ENCODE data around the gene PPM1A.

Gene PPM1A

DNA sequence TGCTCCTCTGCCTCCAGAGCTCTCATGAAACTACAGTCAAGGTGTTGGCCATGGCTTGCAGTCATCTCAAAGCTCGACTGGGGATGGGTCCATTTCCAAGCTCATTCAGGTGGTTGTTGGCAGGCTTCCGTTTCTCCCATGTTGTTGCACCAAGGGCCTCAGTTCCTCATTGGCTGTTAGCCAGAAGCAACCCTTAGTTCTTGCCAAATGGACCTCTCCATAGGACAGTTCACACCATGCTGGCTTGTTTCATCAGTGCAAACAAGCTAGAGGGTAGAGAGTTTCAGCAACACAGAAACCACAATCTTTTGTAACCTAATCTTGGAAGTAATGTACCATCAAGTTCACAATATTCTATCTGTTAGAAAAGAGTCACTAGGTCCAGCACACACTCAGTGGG lies 22.7 kb upstream of the PPM1A start:
- no peak overlapping the region for H3K4me3 ChIP-seq (ENCODE audit: low read depth in 1 of 5, low read length in 5 of 5)
- H3K36me3 ChIP-seq (ENCODE audit: control insufficient read depth in 5 of 5, insufficient read depth in 5 of 5, low read length in 5 of 5) = no peaks in the 10 kb centered on the region
- H3K27me3 ChIP-seq (ENCODE audit: control insufficient read depth in 5 of 5, insufficient read depth in 4 of 5, low read length in 5 of 5) = no peaks in the 10 kb centered on the region
- H3K9me3 ChIP-seq (ENCODE audit: control insufficient read depth in 5 of 5, low read length in 5 of 5) = no peaks in the 10 kb centered on the region
- H3K9ac ChIP-seq (ENCODE audit: low read length in 5 of 5) = no peak overlapping the region
- H3K27ac ChIP-seq (ENCODE audit: low read depth, low read length) = no peak overlapping the region
- no peaks in the 10 kb centered on the region for H3K4me1 ChIP-seq (ENCODE audit: control insufficient read depth in 5 of 5, insufficient read depth in 5 of 5, low read length in 5 of 5)

DNA sequence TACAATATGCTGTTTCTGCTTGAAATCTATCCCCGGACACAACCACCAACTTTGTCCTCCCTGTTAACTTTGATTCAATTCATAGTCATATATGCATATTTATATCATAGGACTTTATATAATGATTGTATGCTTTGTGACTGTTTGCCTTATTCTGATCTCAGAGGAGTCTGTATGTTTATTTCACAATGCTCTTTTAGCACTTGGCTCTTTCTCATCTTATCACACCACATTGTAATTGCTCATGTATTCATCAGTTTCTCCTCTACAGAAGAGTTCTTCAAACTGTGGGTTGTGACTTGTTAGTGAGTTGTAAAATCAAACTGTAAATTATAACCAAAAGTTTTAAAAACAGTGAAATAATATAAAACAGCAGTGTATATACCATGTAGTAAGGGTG lies 21.7 kb upstream of the PPM1A start:
- no peaks in the 10 kb centered on the region for H3K36me3 ChIP-seq (ENCODE audit: control insufficient read depth in 5 of 5, insufficient read depth in 5 of 5, low read length in 5 of 5)
- no peak overlapping the region for H3K4me3 ChIP-seq (ENCODE audit: low read depth in 1 of 5, low read length in 5 of 5)
- H3K27ac ChIP-seq (ENCODE audit: low read depth, low read length) = no peak overlapping the region
- no peaks in the 10 kb centered on the region for H3K4me1 ChIP-seq (ENCODE audit: control insufficient read depth in 5 of 5, insufficient read depth in 5 of 5, low read length in 5 of 5)
- H3K9ac ChIP-seq (ENCODE audit: low read length in 5 of 5) = no peak overlapping the region
- H3K9me3 ChIP-seq (ENCODE audit: control insufficient read depth in 5 of 5, low read length in 5 of 5) = peaks cover 0 to 2% (median 0%) of the 10 kb centered on the region in 5 donors
- H3K27me3 ChIP-seq (ENCODE audit: control insufficient read depth in 5 of 5, insufficient read depth in 4 of 5, low read length in 5 of 5) = no peaks in the 10 kb centered on the region

DNA sequence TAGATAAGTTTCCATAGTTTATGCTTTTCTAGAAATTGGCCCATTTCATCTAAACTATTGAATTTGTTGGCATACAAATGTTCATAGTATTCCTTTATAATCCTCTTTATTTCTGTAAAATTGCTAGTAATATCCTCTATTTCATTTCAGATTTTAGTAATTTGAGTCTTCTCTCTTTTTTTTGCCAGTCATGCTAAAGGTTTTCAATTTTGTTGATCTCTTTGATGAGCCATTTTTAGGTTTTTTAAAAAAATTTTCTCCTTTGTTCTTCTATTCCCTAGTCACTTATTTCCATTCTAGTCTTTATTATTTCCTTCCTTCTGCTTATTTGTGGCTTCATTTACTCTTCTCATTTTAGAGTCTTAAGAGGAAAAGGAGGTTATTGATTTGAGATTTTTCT lies 19.4 kb upstream of the PPM1A start:
- Histone ChIP-seq H3K9me3 (ENCODE audit: control insufficient read depth in 5 of 5, low read length in 5 of 5) (peaks cover 0 to 7% (median 2%) of the 10 kb centered on the region in 5 donors), H3K36me3 (ENCODE audit: control insufficient read depth in 5 of 5, insufficient read depth in 5 of 5, low read length in 5 of 5) (no peaks in the 10 kb centered on the region), H3K4me1 (ENCODE audit: control insufficient read depth in 5 of 5, insufficient read depth in 5 of 5, low read length in 5 of 5) (no peaks in the 10 kb centered on the region), H3K9ac (ENCODE audit: low read length in 5 of 5) (no peak overlapping the region), H3K27me3 (ENCODE audit: control insufficient read depth in 5 of 5, insufficient read depth in 4 of 5, low read length in 5 of 5) (no peaks in the 10 kb centered on the region), H3K4me3 (ENCODE audit: low read depth in 1 of 5, low read length in 5 of 5) (no peak overlapping the region), H3K27ac (ENCODE audit: low read depth, low read length) (no peak overlapping the region)

DNA sequence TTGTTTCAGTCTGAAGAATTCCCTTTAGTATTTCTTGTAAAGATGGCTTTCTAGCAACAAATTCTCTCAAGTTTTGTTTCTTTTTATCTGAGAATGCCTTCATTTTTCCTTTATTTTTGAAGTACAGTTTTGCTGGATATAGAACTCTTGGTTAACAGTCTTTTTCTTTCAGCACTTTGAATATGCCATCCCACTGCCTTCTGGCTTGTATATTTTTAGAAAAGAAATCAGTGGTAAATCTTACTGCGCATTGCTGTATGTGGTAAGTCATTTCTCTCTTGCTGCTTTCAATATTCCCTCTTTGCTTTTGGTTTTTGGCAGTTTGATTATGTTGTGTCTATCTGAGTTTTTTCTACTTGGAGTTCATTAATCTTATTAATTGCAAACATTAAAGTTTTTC lies 16.8 kb upstream of the PPM1A start:
- Histone ChIP-seq H3K9ac (ENCODE audit: low read length in 5 of 5) (no peak overlapping the region), H3K27ac (ENCODE audit: low read depth, low read length) (no peak overlapping the region), H3K9me3 (ENCODE audit: control insufficient read depth in 5 of 5, low read length in 5 of 5) (peaks cover 0 to 7% (median 2%) of the 10 kb centered on the region in 5 donors), H3K36me3 (ENCODE audit: control insufficient read depth in 5 of 5, insufficient read depth in 5 of 5, low read length in 5 of 5) (no peaks in the 10 kb centered on the region), H3K27me3 (ENCODE audit: control insufficient read depth in 5 of 5, insufficient read depth in 4 of 5, low read length in 5 of 5) (no peaks in the 10 kb centered on the region), H3K4me1 (ENCODE audit: control insufficient read depth in 5 of 5, insufficient read depth in 5 of 5, low read length in 5 of 5) (no peaks in the 10 kb centered on the region), H3K4me3 (ENCODE audit: low read depth in 1 of 5, low read length in 5 of 5) (no peak overlapping the region)

DNA sequence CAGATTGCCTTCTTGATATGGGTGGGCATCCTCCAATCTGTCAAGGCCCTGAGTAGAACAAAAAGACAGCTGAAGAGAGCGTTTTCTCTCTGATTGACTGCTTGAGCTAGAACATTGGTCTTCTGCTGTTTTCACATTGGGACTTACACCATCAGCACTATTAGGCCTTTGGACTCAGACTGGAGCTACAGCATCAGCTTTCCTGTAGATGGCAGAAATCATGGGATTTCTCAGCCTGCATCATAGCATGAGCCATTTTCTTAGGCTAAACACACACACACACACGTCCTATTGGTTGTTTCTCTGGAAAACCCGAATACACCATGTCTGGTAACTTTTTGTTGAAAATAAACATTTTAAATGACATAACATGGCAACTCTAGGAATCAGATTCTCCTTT lies 15.8 kb upstream of the PPM1A start:
- H3K36me3 ChIP-seq (ENCODE audit: control insufficient read depth in 5 of 5, insufficient read depth in 5 of 5, low read length in 5 of 5) = no peaks in the 10 kb centered on the region
- no peak overlapping the region for H3K9ac ChIP-seq (ENCODE audit: low read length in 5 of 5)
- no peaks in the 10 kb centered on the region for H3K4me1 ChIP-seq (ENCODE audit: control insufficient read depth in 5 of 5, insufficient read depth in 5 of 5, low read length in 5 of 5)
- H3K27me3 ChIP-seq (ENCODE audit: control insufficient read depth in 5 of 5, insufficient read depth in 4 of 5, low read length in 5 of 5) = no peaks in the 10 kb centered on the region
- peaks cover 0 to 7% (median 2%) of the 10 kb centered on the region in 5 donors for H3K9me3 ChIP-seq (ENCODE audit: control insufficient read depth in 5 of 5, low read length in 5 of 5)
- no peak overlapping the region for H3K27ac ChIP-seq (ENCODE audit: low read depth, low read length)
- H3K4me3 ChIP-seq (ENCODE audit: low read depth in 1 of 5, low read length in 5 of 5) = no peak overlapping the region

DNA sequence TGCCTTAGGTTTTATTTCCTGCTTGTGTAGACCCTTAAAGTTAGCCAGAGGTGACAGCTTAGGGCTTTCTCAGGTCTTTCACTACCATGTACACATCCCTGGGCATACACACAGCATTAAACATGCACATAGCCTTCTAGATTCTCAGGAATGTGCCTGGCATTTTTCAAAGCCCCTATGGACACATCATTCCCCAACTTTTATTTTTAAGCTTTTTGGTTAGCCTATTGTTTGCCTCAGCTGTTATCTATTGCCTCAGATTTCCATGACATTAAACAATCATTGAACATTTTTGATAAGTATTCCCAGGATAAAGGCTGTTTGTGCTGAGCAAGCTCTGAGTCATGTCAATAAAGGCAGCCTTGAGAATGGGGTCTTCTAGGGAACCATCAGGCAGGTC lies 15.1 kb upstream of the PPM1A start:
- H3K4me3 ChIP-seq (ENCODE audit: low read depth in 1 of 5, low read length in 5 of 5) = no peak overlapping the region
- no peaks in the 10 kb centered on the region for H3K4me1 ChIP-seq (ENCODE audit: control insufficient read depth in 5 of 5, insufficient read depth in 5 of 5, low read length in 5 of 5)
- H3K9me3 ChIP-seq (ENCODE audit: control insufficient read depth in 5 of 5, low read length in 5 of 5) = peaks cover 0 to 7% (median 2%) of the 10 kb centered on the region in 5 donors
- no peak overlapping the region for H3K9ac ChIP-seq (ENCODE audit: low read length in 5 of 5)
- no peaks in the 10 kb centered on the region for H3K27me3 ChIP-seq (ENCODE audit: control insufficient read depth in 5 of 5, insufficient read depth in 4 of 5, low read length in 5 of 5)
- no peaks in the 10 kb centered on the region for H3K36me3 ChIP-seq (ENCODE audit: control insufficient read depth in 5 of 5, insufficient read depth in 5 of 5, low read length in 5 of 5)
- no peak overlapping the region for H3K27ac ChIP-seq (ENCODE audit: low read depth, low read length)

DNA sequence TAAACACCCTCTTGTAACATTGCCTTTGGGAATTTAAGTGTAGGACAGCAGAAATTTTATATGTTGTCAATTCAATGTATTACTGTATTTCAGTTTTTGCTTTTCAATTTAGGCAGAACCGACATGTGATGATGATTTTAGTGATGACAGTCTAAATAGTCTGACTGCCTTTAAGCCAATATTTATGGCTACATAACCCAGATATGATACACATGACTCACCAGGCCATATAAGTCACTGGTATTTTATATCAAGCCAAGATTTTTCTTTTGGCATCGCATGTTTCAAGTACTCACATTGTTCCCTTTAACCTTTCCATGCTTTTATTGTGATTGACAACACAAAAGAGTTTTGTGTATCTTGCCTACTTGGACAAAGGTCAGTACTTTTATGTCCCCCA lies 13.6 kb upstream of the PPM1A start:
- Histone ChIP-seq H3K27me3 (ENCODE audit: control insufficient read depth in 5 of 5, insufficient read depth in 4 of 5, low read length in 5 of 5) (no peaks in the 10 kb centered on the region), H3K4me1 (ENCODE audit: control insufficient read depth in 5 of 5, insufficient read depth in 5 of 5, low read length in 5 of 5) (no peaks in the 10 kb centered on the region), H3K36me3 (ENCODE audit: control insufficient read depth in 5 of 5, insufficient read depth in 5 of 5, low read length in 5 of 5) (no peaks in the 10 kb centered on the region), H3K27ac (ENCODE audit: low read depth, low read length) (no peak overlapping the region), H3K9me3 (ENCODE audit: control insufficient read depth in 5 of 5, low read length in 5 of 5) (peaks cover 0 to 7% (median 2%) of the 10 kb centered on the region in 5 donors), H3K4me3 (ENCODE audit: low read depth in 1 of 5, low read length in 5 of 5) (no peak overlapping the region), H3K9ac (ENCODE audit: low read length in 5 of 5) (no peak overlapping the region)

DNA sequence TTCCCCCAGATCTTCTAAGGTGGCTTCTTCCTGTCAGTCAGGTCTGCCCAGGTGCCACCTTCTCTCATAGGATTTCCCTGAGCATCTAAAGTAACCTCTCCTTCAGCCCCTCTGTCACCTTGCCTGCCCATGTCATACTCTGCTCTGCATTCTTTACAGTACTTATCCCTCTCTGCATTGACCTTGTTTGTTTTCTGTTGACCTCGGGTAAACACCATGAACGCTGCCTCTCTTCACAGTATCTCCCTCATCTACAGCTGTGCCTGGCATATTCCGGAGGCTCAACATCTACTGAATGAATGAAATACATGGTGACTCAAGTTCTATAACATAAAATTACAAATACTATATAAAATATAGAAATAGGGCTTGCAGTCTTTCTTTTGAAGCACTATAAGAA lies 10.1 kb upstream of the PPM1A start:
- H3K27me3 ChIP-seq (ENCODE audit: control insufficient read depth in 5 of 5, insufficient read depth in 4 of 5, low read length in 5 of 5) = no peaks in the 10 kb centered on the region
- peaks cover 0 to 4% (median 3%) of the 10 kb centered on the region in 5 donors for H3K4me1 ChIP-seq (ENCODE audit: control insufficient read depth in 5 of 5, insufficient read depth in 5 of 5, low read length in 5 of 5)
- H3K27ac ChIP-seq (ENCODE audit: low read depth, low read length) = no peak overlapping the region
- H3K36me3 ChIP-seq (ENCODE audit: control insufficient read depth in 5 of 5, insufficient read depth in 5 of 5, low read length in 5 of 5) = no peaks in the 10 kb centered on the region
- H3K9ac ChIP-seq (ENCODE audit: low read length in 5 of 5) = no peak overlapping the region
- no peak overlapping the region for H3K4me3 ChIP-seq (ENCODE audit: low read depth in 1 of 5, low read length in 5 of 5)
- H3K9me3 ChIP-seq (ENCODE audit: control insufficient read depth in 5 of 5, low read length in 5 of 5) = no peaks in the 10 kb centered on the region

DNA sequence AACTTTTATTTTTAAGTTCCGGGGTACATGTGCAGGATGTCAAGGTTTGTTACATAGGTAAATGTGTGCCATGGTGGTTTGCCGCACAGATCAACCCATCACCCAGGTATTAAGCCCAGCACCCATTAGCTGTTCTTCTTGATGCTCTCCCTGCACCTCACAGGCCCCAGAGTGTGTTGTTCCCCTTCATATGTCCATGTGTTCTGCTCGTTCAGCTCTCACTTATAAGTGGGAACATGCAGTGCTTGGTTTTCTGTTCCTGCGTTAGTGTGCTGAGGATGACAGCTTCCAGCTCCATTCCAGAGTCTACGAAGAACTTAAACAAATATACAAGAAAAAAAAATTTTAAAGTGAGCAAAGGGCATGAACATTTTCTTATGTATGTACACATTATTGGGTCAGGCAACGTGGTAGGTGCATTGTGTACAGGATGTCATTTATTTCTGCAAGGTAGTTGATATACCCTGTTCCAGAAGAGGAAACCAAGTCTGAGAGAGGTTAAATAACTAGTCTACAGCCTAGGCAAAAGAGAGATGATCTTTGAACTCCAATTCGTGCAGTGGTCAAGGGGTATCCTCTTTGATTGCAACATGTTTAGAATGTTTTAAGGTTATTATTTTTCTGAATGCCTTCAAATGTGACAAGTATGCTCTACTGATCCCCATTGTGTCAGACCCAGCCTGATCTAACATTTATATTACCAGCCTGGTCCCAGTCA lies 8.7 kb upstream of the PPM1A start:
- no peaks in the 10 kb centered on the region for H3K36me3 ChIP-seq (ENCODE audit: control insufficient read depth in 5 of 5, insufficient read depth in 5 of 5, low read length in 5 of 5)
- peaks cover 0 to 4% (median 3%) of the 10 kb centered on the region in 5 donors for H3K4me1 ChIP-seq (ENCODE audit: control insufficient read depth in 5 of 5, insufficient read depth in 5 of 5, low read length in 5 of 5)
- H3K9ac ChIP-seq (ENCODE audit: low read length in 5 of 5) = no peak overlapping the region
- no peak overlapping the region for H3K27ac ChIP-seq (ENCODE audit: low read depth, low read length)
- no peaks in the 10 kb centered on the region for H3K9me3 ChIP-seq (ENCODE audit: control insufficient read depth in 5 of 5, low read length in 5 of 5)
- no peaks in the 10 kb centered on the region for H3K27me3 ChIP-seq (ENCODE audit: control insufficient read depth in 5 of 5, insufficient read depth in 4 of 5, low read length in 5 of 5)
- no peak overlapping the region for H3K4me3 ChIP-seq (ENCODE audit: low read depth in 1 of 5, low read length in 5 of 5)

DNA sequence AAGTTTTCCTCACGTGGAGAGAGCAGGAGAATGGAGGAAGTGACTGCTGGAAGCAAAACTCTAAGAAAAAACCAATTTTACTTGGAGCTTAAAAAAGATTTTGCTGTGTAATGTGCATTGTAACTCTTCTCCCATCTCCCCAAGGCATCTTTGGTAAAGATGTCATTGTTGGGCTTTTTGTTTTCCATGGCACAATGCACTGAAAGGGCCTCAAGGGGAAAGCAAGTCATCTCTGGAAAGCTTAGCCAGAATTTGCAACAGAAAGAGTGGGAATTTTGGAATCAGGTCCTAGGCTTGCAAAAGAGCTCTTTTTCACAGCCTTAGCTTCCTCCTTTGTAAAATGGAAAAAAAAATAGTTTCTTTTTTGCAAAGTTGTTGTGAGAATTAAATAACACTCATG lies 7.9 kb upstream of the PPM1A start:
- no peaks in the 10 kb centered on the region for H3K9me3 ChIP-seq (ENCODE audit: control insufficient read depth in 5 of 5, low read length in 5 of 5)
- peak overlapping the region in 1 of 5 donors; percentile 1 for H3K9ac ChIP-seq (ENCODE audit: low read length in 5 of 5)
- H3K4me1 ChIP-seq (ENCODE audit: control insufficient read depth in 5 of 5, insufficient read depth in 5 of 5, low read length in 5 of 5) = peaks cover 0 to 4% (median 3%) of the 10 kb centered on the region in 5 donors
- H3K27ac ChIP-seq (ENCODE audit: low read depth, low read length) = no peak overlapping the region
- no peaks in the 10 kb centered on the region for H3K27me3 ChIP-seq (ENCODE audit: control insufficient read depth in 5 of 5, insufficient read depth in 4 of 5, low read length in 5 of 5)
- H3K36me3 ChIP-seq (ENCODE audit: control insufficient read depth in 5 of 5, insufficient read depth in 5 of 5, low read length in 5 of 5) = no peaks in the 10 kb centered on the region
- H3K4me3 ChIP-seq (ENCODE audit: low read depth in 1 of 5, low read length in 5 of 5) = no peak overlapping the region
